Measurements from ENCODE around the gene GLG1.
"Not testable (repeated sequence)": the region's sequence is repeated elsewhere in the genome, so short reads cannot be mapped to it uniquely, and the experiment has no call there.

GLG1 gene

DNA sequence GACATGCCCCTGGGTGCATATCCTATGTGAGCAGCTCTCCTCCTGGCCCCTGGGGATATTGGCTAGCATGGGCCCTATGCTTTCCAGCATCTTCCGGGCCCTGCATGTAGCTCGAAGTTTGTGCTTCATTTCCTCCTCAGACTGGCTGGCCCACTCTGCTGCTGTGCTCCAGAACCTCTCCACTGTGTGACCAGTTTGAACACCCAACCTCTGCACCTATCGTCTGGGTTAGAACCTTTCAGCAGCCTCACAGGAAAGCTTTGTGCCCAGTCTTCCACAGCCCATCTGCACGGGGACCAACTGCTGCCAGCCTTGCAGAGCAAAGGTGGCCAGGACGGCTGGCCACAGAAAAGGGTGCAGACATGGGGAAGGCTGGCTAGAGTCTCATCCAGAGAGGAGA lies 175.4 kb downstream of the GLG1 start:
- DNase-seq: no peak

DNA sequence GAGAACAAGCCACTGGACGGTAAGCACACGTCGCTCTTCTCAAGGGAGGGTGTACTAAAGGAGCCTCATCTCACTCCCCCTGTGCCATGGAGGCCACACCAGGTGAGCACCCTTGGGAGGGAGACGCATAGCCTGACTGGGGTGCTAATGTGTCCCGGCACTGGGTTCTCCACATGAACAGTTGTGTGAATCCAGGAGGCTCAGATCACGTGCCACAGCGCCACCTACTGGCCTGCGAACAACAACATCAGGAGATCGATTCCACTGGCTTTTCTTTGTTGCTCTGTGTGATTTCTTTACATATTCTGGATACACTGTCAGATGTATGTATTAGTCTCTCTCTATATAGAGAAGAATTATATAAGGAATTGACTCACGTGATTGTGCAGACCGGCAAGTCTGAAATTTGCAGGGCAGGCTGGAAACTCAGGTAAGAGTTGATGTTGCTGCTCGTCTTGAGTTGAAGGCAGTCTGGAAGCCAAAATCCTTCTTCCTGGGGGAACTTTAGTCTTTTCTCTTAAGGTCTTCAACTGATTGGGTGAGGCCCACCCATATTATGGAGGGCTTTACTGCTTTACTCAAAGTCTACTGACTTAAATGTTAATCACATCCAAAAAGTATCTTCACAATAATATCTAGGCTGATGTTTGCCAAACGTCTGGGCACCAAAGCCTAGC lies 176.7 kb downstream of the GLG1 start:
- DNase-seq: not testable (repeated sequence)

DNA sequence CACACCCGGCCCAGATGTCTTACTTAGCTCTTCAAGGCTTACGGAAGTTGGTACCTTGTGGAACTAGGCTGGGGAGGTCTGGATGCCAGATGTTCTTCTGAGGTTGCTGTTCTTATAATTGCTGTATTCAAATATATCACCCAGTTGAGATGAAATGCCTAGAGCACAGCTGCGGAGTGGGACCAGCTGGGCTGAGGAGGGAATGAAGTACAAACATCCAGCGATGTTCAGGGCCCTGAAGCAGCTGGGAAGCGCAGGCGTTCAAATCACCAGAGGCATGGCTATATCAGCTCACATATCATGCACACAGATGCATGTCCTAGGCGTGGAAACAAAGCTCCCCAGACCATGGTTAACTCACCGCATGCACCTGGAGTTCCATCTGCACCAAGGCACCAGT lies 178.4 kb downstream of the GLG1 start:
- DNase-seq: not testable (repeated sequence)

DNA sequence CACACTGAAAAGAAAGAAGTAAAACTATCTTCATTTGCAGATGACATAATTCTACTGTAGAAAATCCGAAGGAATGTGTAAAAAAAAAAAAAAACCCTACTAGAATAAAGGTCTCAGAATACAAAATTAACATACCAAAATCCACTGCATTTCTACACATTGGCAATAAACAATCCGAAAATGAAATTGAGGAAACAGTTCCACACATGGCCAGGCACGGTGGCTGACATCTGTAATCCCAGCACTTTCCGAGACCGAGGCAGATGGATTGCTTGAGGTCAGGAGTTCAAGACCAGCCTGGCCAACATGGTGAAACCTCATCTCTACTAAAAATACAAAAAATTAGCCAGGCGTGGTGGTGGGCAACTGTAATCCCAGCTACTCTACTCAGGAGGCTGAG lies 181.2 kb downstream of the GLG1 start:
- DNase-seq: not testable (repeated sequence)

DNA sequence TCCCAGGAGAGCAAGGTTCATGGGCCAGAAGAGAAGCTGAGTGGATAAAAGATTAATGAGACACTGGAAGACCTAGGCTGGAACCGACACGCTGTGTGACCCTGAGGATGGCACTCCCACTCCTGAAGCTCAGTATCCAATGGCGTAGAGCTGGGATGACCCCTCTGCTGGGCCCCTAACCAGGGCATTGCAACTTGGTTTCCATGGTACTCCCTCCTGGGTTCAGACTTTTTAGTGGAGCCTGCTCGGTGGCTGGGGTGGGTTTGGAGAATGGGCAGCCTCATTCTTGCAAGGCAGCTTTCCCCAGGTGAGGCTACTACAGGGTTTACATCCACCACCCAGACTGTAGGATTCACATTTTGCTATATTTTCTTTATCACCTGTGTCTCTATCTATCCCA lies 183.2 kb downstream of the GLG1 start:
- not testable (repeated sequence) for DNase-seq

DNA sequence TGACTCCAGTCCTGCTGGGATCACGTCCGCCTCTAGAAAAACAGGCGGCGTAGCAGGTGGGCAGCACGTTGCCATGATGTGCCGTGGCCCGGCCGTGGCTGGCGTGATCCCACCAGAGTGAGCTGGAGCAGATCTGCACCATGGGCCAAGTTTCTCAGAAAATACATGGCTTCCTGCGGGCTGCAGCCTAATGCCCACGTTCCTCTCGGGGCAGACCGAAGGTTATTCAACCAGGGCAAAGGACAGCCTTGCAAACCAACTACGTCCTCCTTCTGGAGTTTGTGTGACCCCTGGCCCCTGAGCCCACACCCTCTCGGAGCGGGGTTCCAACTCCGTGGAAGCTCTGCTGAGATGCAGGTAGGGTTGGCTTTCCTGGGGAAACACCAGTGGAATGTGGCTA lies 184.8 kb downstream of the GLG1 start:
- DNase-seq: not testable (repeated sequence)

DNA sequence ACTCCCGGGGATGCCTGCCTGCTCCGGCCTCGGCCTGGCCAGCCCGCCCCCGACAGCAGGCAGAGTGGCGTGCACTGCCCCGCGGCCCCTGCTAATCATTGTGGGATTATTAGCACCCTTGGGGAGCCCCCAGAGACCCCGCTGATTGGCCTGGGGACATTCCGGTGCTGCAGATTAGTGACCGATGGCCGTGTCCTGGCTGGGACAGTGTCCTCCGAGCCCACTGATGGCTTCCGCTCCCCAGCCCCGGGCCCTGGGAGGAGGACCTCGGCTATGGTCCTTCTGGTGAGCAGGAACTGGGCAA lies 185.5 kb downstream of the GLG1 start:
- DNase-seq: not testable (repeated sequence)

DNA sequence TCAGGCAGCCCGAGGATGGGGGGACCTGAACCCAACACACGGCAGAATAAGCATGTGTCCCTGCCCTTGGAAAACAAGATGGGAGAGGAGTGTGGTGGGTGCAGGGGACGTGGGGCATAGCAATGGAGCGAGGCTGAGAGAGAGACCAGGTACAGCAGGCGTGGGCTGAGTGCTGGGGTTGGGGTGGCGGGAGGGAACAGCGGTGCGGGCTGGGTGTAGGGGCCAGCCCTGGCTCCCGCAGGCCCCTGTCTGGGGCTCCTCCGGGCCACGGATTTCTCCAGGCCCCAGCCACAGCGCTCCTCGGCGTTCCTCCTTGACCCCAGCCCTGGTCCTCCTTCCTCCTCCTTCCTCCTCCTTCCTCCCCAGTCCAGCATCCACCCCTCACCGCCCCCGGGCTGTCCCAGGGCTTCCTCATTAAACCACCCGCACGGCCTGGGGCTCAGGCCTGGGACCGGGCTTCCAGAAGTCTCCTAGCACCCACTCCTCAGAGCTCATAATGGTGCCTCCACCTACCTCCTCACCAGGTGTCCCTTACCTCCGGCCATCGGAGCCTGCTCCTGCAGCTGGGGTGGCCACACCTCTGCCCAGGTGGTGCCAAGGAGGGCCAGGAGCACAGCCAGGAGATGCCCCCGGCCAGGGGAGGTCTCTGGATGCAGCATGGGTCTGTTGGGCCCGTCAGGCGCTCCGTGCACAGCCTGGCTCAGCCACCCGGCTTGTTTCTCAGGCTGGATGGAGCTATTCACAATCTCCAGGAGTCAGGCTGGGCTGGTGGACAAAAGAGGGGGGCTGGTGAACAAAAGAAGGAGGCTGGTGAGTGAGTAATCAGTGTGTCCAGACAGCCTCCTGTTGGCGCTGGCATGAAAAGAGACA lies 186.1 kb downstream of the GLG1 start, which contains the start of gene CLEC18B:
TSS of gene CLEC18B (minus strand) at position 867 of the 870 bp plus-strand sequence. CDS start at position 659, 208 bp downstream.
- DNase-seq: not testable (repeated sequence)

DNA sequence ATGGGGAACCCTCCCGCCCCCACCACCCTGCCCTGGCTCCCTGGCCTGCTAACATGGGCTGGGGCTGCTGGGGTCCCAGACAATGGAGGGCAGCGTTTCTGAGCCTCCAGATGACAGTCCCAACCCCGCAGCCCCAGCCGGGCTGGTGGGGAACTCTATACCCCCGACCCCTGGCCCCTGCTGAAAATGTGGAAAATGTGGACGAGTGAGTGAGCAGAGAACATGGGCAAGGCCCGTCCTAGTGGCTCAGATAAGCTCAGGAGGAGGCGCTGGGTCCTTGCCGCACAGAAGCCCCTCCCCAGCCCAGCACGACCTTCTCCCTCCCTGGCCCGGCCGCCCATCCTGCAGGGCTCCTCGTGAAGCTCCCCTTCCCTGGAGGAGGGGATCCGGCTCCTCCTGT lies 187.1 kb downstream of the GLG1 start:
- DNase-seq: not testable (repeated sequence)

DNA sequence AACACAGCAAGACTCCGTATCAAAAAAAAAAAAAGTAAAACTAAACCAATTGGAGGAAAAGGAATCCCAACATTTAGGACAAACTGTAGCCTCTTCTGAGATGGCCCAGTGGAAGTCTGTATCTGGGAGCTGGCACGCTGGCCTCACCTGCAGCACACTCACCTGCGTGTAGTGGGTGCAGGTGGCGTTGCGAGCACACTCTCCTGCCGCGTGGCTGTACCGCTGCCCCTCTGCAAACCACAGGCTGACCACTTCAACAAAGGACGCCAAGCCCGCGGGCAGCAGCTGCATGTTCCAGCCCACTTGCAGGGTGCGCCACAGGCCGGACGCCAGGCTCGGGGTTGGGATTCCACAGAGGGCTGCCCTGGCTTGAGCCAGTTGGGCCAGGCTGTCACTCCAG lies 189.0 kb downstream of the GLG1 start:
- not testable (repeated sequence) for DNase-seq

DNA sequence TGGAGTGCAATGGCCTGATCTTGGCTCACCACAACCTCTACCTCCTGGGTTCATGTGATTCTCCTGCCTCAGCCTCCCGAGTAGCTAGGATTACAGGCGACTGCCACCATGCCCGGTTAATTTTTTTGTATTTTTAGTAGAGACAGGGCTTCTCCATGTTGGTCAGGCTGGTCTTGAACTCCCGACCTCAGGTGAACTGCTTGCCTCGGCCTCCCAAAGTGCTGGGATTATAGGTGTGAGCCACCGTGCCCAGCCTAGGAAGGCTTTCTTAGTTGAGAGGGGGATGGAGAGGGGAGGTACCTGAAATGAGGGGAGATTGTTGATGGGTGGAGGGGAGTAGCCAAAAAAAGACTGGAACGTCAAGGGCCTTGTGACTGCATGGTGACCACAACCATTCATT lies 193.0 kb downstream of the GLG1 start:
- not testable (repeated sequence) for DNase-seq

DNA sequence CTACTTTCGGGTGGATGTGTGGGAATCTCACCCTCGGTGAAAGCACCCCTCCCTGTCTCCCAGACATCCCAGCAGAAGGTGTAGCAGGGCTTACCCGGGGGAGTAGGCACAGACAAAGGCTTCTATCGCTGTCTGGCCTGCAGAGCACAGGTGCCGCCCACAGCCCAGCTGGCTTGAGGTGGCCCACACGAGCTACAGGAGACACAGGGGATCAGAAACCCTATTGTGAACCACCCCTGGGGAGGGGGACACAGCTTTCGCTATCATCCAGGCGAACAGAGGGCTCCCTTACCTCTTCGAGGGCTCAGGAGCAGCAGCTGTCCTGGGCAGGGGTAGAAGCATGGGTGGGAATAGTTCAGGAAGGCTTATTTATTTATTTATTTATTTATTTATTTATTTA lies 193.4 kb downstream of the GLG1 start:
- not testable (repeated sequence) for DNase-seq

DNA sequence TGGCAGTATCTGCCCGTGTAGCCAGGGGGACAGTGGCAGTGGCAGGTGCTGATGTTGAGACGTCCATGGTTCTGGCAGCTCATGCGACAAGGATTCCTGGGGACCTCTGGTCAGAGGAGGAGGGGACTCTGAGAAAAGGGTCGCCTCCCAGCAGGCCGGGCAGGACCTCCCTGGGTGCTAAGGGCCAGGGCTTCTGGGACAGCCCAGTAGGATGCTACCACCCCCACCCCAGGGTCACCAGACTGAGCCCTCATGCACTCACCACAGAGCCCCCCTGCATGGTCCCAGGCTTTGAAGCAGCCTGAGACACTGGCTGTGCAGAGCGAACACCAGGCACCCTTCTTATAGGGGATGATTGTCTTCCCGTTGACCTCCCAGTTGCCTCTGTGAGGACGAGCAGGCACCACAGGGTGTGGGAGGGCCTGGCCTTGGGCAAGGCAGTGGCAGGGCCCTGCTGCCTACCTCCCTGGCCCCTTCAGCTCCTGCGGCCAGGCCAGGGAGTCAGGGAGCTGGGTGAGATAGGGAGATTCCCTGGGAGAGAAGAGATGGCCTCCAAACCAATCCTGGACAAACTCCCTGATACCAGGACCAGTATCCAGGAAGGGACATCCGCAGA lies 194.0 kb downstream of the GLG1 start:
- DNase-seq: not testable (repeated sequence)

DNA sequence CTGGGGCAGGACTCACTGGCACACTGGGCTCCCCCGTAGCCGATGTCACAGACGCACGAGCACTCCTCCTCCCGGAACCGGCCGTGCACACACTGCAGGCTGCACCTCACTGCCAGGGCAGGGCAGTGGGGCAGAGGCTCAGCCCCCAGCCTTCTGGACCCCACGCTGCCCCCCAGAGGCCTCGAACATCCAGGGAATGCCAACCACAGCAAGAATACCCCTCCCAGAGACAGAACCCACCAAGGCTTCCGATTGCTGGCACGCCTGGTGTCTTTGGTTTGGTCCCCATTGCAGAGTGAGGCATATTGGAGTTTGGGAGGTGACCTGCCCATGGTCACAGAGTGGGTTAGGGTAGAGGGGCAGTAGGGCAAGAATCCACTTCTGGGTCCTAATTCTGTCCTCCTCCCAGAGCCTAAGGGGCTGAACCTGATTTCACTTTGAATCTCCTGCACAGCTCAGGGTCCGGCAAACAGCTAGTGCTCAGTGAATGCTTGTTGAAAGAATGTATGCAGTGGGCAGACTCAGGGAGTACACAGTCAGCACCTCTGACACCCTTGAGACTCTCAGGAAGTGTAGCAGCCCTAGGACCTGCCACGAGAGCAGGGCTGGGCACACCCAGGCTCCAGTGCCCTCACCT lies 194.7 kb downstream of the GLG1 start:
- DNase-seq: not testable (repeated sequence)

DNA sequence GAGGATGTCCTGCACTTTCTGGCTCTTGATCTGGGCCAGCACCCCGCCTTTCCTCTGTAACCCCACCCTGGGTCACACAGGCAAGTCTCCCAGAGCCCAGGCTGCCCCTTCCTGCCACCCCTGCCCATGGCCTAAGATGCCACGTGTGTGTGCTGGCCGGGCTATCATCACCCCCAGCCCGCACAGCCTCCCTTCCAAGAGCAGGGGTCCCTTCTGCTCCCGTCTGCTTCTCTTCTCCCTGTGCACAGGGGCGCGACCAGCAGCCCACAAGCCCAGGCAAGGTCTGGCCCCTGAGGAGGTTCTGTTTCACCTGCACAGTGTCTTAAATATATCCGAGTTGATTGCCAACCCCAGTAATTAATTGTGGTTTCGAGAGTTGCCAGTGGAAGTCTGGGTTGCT lies 195.9 kb downstream of the GLG1 start:
- DNase-seq: not testable (repeated sequence)

DNA sequence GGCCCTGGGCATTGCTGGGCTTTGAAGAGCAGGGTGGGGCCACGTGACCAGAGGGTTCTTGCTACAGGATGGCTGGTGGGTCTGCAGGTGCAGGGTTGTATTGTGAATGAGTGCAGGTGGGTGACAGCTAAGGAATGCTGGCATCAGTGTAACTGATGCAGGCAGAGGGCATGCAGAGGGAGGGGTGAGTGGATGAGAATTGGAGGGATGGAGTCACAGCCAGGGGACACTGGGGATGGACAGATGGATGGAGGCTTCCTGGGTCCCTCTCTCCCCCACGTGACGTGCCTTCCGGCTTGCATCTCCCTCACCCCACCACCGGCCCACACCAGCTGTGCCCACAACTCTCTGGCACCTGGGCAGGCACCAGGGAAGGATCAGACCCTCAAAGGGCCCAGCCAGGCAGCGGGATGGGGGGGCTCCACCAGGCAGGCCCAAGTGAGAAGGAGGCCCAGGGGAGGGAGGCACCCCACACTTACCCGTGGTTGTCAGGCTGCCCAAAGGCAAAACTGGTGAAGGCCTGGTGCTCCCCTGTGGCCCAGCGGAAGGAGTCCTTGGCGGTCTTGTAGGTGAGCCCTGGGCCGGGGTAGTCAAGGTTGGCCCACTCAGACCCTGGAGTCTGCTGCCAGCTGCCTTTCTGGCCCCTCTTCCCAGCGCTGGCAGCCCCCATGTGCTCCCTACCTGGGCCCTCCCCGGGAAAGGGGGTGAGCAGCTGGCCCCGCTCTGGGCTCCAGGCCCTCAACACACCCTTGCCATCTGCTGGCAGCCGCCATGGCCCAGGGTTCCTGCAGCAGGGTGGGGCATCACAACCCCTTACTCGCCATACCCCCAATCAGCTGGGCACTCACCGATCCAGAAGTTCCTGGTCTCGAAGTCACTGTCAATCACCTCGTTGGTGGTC lies 196.6 kb downstream of the GLG1 start:
- not testable (repeated sequence) for DNase-seq

DNA sequence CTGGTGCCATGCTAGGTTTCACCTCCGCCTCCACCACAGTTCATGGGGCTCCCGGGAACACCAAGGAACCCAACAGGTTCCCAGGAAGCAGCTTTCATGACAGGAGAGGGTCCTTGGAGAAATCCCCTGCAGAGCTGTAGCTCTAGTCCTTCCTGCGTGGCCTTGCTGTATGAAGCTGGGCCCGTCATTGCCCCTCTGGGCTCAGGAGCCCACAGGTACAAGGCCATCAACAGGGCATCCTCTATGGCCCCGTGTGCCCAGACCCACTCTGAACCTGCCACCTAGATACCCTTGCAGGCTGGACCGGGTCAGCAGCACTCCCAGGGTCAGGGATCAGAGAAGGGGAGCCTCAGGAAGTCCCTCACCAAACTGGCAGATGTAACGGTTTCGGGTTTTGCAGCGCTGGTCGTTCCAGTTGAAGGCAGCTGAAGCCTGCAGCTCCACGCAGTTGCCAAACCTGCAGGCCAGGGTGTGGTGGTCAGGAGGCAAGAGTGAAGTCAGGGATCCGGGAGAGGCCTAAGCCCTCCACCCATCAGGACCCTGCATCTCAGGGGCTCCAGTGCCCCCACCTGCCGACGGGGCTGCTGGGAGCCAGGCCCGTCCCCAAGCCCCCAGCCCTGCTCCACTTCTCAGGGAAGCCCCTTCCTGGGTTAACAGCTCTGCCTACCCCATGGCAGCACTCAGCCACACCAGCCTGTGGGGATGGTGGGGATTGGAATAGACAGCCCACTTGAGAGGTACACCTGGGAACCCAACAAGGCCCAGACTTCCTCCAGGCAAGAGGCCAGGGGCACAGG lies 197.5 kb downstream of the GLG1 start:
- not testable (repeated sequence) for DNase-seq

DNA sequence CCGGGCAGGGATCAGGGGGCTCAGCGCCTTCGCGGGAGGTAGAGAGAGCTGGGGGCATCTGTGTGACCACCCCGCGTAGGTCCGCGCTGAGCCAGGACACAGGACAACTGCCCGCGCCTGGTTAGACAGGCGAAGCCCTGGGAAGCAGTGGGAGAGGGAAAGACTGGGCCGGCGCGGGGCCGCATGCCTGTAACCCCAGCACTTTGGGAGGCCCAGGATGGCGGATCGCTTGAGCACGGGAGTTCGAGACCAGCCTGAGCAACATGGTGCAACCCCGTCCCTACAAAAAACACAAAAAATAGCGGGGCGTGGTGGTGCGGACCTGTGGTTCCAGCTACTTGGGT lies 199.6 kb downstream of the GLG1 start:
- DNase-seq: not testable (repeated sequence)

DNA sequence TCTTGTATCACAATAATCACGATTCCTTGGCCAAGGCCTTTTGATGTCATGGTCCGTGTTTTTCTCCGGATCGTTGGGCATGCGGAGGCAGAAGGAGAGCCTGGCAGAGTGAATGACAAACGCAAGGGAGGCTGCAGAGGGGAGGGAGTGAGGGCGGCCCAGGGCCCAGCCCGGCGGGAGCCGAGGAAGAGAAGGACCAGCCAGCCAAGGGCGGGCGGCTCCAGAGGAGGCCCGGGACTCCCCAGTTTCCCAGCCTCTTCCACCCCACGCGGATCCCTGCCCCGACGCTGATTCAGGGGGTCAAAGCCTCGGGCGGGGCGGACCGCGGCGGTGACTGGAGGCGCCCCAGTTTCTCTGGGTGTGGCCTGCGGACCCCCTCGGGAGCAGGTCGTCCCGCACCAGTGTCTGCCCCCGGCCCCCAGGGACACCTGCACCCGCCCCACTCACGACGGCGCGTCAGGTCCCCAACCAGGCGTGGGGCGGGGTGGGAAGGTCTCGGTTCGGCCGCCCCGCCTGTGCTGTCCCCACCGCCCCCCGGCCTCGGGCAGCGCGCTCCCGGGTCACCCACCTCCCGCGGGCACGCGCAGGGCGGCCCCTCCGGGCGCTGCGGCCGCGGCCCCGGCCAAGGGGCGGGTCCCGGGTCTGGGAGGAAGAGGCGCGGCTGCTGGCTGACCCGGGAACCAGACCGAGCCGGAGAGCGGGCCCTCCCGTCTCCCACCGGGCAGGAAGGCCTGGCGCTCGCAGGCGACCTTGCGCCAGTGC lies 200.1 kb downstream of the GLG1 start:
- DNase-seq: not testable (repeated sequence)

DNA sequence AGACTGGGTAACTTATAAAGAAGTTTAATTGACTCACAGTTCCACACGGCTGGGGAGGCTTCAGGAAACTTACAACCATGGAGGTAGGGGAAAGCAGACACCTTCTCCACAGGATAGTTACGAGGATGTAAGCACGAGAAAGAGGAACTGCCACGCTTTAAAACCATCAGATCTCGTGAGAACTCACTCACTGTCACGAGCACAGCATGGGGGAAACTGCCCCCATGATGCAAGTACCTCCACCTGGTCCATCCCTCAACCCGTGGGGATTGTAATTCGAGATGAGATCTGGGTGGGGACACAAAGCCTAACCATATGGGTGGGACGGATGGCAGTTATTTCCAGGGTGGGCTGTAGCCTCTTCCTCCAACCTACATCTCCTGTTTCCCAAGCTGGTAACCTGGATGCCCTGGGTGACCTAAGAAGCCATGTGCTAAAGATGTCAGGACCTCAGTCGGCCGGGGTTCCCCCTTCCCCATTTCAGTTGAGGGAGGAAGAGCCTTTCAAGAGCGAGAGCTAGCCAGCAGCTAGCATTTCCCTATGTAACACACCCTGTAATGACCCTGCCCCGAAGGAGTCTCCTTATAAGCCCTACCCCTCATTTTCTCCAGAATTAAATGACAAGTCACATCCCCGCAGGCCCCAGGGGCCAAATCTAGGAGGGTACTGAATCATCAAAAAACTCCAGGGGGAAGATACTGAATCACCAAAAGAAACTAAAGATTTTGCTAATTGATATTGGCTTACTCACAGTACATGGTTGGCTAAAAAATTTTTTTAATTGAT lies 202.6 kb downstream of the GLG1 start:
- not testable (repeated sequence) for DNase-seq

Data from NCI-H226 (cell line).